Vagina (tissue), 2 donors: ENCODE data around the gene MICB. TPM values are rescaled to one million over a fixed set of nuclear protein-coding genes. Genes with fewer than 3 reads are reported as not detected.

ENCODE experiments used
- DNase-seq, 2 donors: peaks; one replicate each; pipeline ENCODE4 v3.0.0-alpha.2; 2017; ENCODE audit errors: extremely low spot score in 2 of 2
- H3K27ac ChIP-seq: fragments of 200-600 bp; sonication (generic); one replicate; pipeline ENCODE4 v1.5.1; 2019
- H3K27me3 ChIP-seq: fragments of 200-600 bp; sonication (generic); one replicate; pipeline ENCODE4 v1.5.1; 2019
- H3K36me3 ChIP-seq, 2 donors: fragments of 200-600 bp; sonication (generic); one replicate each; pipeline ENCODE4 v1.5.1; 2017 to 2019
- H3K4me1 ChIP-seq: fragments of 200-600 bp; sonication (generic); one replicate; pipeline ENCODE4 v1.5.1; 2019
- H3K4me3 ChIP-seq, 2 donors: fragments of 200-600 bp; sonication (generic); 1 replicate in 1 of 2; 2 replicates in 1 of 2; pipeline ENCODE4 v1.5.1; 2016 to 2019
- H3K9me3 ChIP-seq: fragments of 200-600 bp; sonication (generic); one replicate; pipeline ENCODE4 v1.5.1; 2019
- CTCF ChIP-seq, 3 experiments: fragments of 450-650 bp in 2 of 3; fragments of 200-600 bp in 1 of 3; sonication (generic) in 1 of 3; IDR thresholded peaks; one replicate each; pipeline ENCODE4 v1.5.1; 2017 to 2019; ENCODE audit warnings: antibody characterized with exemption in 3 of 3, mild to moderate bottlenecking in 2 of 3, moderate library complexity in 2 of 3
- POLR2A ChIP-seq, 2 donors: fragments of 450-650 bp; IDR thresholded peaks; one replicate each; pipeline ENCODE4 v1.6.1; 2017; ENCODE audit warnings: antibody characterized with exemption in 2 of 2, mild to moderate bottlenecking in 2 of 2, moderate library complexity in 2 of 2
- POLR2AphosphoS5 ChIP-seq, 2 donors: sonication (generic); formaldehyde crosslinking; IDR thresholded peaks; one replicate each; pipeline ENCODE4 v1.9.0; 2017; ENCODE audit warnings: antibody characterized with exemption in 2 of 2, mild to moderate bottlenecking in 2 of 2, low read depth in 1 of 2; ENCODE audit not compliant: insufficient read depth in 1 of 2
- intact Hi-C: fragments of 100-400 bp; cut with DNase I; formaldehyde crosslinking; loops from one replicate; pipeline ENCODE4 v1.15.1; 2023
- total RNA-seq: library from RNA; depleted of rRNA; stranded (reverse); fragments of >200 nt; gene quantifications from one replicate; pipeline ENCODE4 v1.2.3, GENCODE V29; 2016

MICB gene
- total RNA-seq, 1 donor from 2014 or later: 3.2 TPM

GRCh38 chr6:31465185-31465536 is 32.8 kb upstream of the MICB start:
- peak in 1 of 2 donors; percentile 78 for DNase-seq
- TF ChIP-seq POLR2A (IDR thresholded peaks at IDR 0.05): no peak
- no peak for TF ChIP-seq CTCF (IDR thresholded peaks at IDR 0.05)
- TF ChIP-seq POLR2AphosphoS5 (IDR thresholded peaks at IDR 0.05; ENCODE audit: insufficient read depth in 1 of 2, low read depth in 1 of 2): no peak
- Histone ChIP-seq H3K27me3 (no peaks in the 10 kb centered on the region), H3K4me3 (peak overlapping the region in 1 of 2 donors; percentile 50), H3K4me1 (peaks cover 27% of the 10 kb centered on the region), H3K27ac (no peak overlapping the region), H3K36me3 (no peaks in the 10 kb centered on the region), H3K9me3 (no peaks in the 10 kb centered on the region)
- intact Hi-C loops: no loop called here

- intact Hi-C loops: no loop called here
- TF ChIP-seq POLR2A (IDR thresholded peaks at IDR 0.05) (no peak), CTCF (IDR thresholded peaks at IDR 0.05) (no peak), POLR2AphosphoS5 (IDR thresholded peaks at IDR 0.05; ENCODE audit: insufficient read depth in 1 of 2, low read depth in 1 of 2) (no peak)
- DNase-seq: peak in 1 of 2 donors; percentile 5
- Histone ChIP-seq H3K9me3 (no peaks in the 10 kb centered on the region), H3K4me3 (no peak overlapping the region), H3K27ac (no peak overlapping the region), H3K36me3 (no peaks in the 10 kb centered on the region), H3K27me3 (no peaks in the 10 kb centered on the region), H3K4me1 (peaks cover 27% of the 10 kb centered on the region)
Observed at GRCh38 chr6:31465718-31466117, 32.2 kb upstream of the MICB start.

- no peak overlapping the region for H3K4me3 ChIP-seq
- no peak overlapping the region for H3K27ac ChIP-seq
- no peaks in the 10 kb centered on the region for H3K9me3 ChIP-seq
- no peak for TF ChIP-seq POLR2AphosphoS5 (IDR thresholded peaks at IDR 0.05; ENCODE audit: insufficient read depth in 1 of 2, low read depth in 1 of 2)
- TF ChIP-seq POLR2A (IDR thresholded peaks at IDR 0.05): no peak
- TF ChIP-seq CTCF (IDR thresholded peaks at IDR 0.05): no peak
- intact Hi-C loops: no loop called here
- DNase-seq: peak in 1 of 2 donors; percentile 52
- H3K27me3 ChIP-seq: no peaks in the 10 kb centered on the region
- peaks cover 27% of the 10 kb centered on the region for H3K4me1 ChIP-seq
- no peaks in the 10 kb centered on the region for H3K36me3 ChIP-seq
Observed at GRCh38 chr6:31466466-31466865, 31.5 kb upstream of the MICB start.

GRCh38 chr6:31467151-31467550 is 30.8 kb upstream of the MICB start:
- Histone ChIP-seq H3K4me1 (peaks cover 21% of the 10 kb centered on the region), H3K27ac (no peak overlapping the region), H3K27me3 (no peaks in the 10 kb centered on the region), H3K36me3 (no peaks in the 10 kb centered on the region), H3K9me3 (no peaks in the 10 kb centered on the region), H3K4me3 (no peak overlapping the region)
- TF ChIP-seq POLR2AphosphoS5 (IDR thresholded peaks at IDR 0.05; ENCODE audit: insufficient read depth in 1 of 2, low read depth in 1 of 2) (no peak), POLR2A (IDR thresholded peaks at IDR 0.05) (no peak), CTCF (IDR thresholded peaks at IDR 0.05) (no peak)
- DNase-seq: peak in 1 of 2 donors; percentile 80
- intact Hi-C loops: no loop called here

- TF ChIP-seq CTCF (IDR thresholded peaks at IDR 0.05) (no peak), POLR2A (IDR thresholded peaks at IDR 0.05) (no peak), POLR2AphosphoS5 (IDR thresholded peaks at IDR 0.05; ENCODE audit: insufficient read depth in 1 of 2, low read depth in 1 of 2) (no peak)
- Histone ChIP-seq H3K27ac (no peak overlapping the region), H3K36me3 (no peaks in the 10 kb centered on the region), H3K4me3 (no peak overlapping the region), H3K9me3 (no peaks in the 10 kb centered on the region), H3K4me1 (peaks cover 13% of the 10 kb centered on the region), H3K27me3 (no peaks in the 10 kb centered on the region)
- intact Hi-C loops: no loop called here
- peak in 1 of 2 donors; percentile 13 for DNase-seq
Observed at GRCh38 chr6:31468311-31468710, 29.6 kb upstream of the MICB start.
